AG20443 (cell line): ENCODE measurements around the gene TMEM30A.
A peak's percentile ranks its signal among the peaks of the same experiment; 100 is the strongest.

Source experiments
- DNase-seq: peaks from one replicate; pipeline ENCODE4 v3.0.0; 2012; ENCODE audit warnings: low spot score, mixed read lengths

Gene TMEM30A

GRCh38 chr6:75262716-75263400 lies 21.7 kb downstream of the TMEM30A start:
- no peak for DNase-seq

GRCh38 chr6:75261299-75261698 lies 23.3 kb downstream of the TMEM30A start:
- no peak for DNase-seq

GRCh38 chr6:75257343-75258087 lies 27.1 kb downstream of the TMEM30A start:
- no peak for DNase-seq

GRCh38 chr6:75250552-75250951 lies 34.0 kb downstream of the TMEM30A start:
- DNase-seq, result no peak

GRCh38 chr6:75249837-75250236 lies 34.8 kb downstream of the TMEM30A start:
- no peak for DNase-seq

GRCh38 chr6:75246386-75246785 lies 38.2 kb downstream of the TMEM30A start:
- DNase-seq, result no peak

- no peak for DNase-seq
Measured at GRCh38 chr6:75244063-75244584, 40.5 kb downstream of the TMEM30A start.

- DNase-seq, result peak; percentile 94
Measured at GRCh38 chr6:75243333-75244062, 41.1 kb downstream of the TMEM30A start, which contains the start of gene COX7A2. Gene COX7A2, minus strand, starts transcription at chr6:75243801. Its CDS starts 67 bp downstream, at chr6:75243734.

GRCh38 chr6:75236630-75237029 lies 48.0 kb downstream of the TMEM30A start:
- DNase-seq, result no peak

- DNase-seq, result no peak
Measured at GRCh38 chr6:75235271-75235670, 49.3 kb downstream of the TMEM30A start.

- no peak for DNase-seq
Measured at GRCh38 chr6:75234126-75234865, 50.3 kb downstream of the TMEM30A start.

- DNase-seq, result no peak
Measured at GRCh38 chr6:75233092-75233615, 51.4 kb downstream of the TMEM30A start.

- peak; percentile 73 for DNase-seq
Measured at GRCh38 chr6:75230484-75231325, 53.9 kb downstream of the TMEM30A start.

- DNase-seq, result no peak
Measured at GRCh38 chr6:75224303-75224926, 60.2 kb downstream of the TMEM30A start.

- peak; percentile 12 for DNase-seq
Measured at GRCh38 chr6:75223428-75223827, 61.2 kb downstream of the TMEM30A start.

- no peak for DNase-seq
Measured at GRCh38 chr6:75222261-75222660, 62.3 kb downstream of the TMEM30A start.

GRCh38 chr6:75221116-75221515 lies 63.5 kb downstream of the TMEM30A start:
- DNase-seq, result no peak

- DNase-seq, result no peak
Measured at GRCh38 chr6:75220357-75220756, 64.2 kb downstream of the TMEM30A start.

- DNase-seq, result no peak
Measured at GRCh38 chr6:75219263-75219662, 65.3 kb downstream of the TMEM30A start.

- DNase-seq, result peak; percentile 54
Measured at GRCh38 chr6:75217193-75217592, 67.4 kb downstream of the TMEM30A start.
